Bone marrow (tissue), 2 donors: Measurements from ENCODE around the gene TRIM38.

ENCODE experiments used
- DNase-seq, 2 donors: peaks; one replicate each; lab custom pipeline; 2025; lab: John Stamatoyannopoulos, UW

The TRIM38 gene

DNA sequence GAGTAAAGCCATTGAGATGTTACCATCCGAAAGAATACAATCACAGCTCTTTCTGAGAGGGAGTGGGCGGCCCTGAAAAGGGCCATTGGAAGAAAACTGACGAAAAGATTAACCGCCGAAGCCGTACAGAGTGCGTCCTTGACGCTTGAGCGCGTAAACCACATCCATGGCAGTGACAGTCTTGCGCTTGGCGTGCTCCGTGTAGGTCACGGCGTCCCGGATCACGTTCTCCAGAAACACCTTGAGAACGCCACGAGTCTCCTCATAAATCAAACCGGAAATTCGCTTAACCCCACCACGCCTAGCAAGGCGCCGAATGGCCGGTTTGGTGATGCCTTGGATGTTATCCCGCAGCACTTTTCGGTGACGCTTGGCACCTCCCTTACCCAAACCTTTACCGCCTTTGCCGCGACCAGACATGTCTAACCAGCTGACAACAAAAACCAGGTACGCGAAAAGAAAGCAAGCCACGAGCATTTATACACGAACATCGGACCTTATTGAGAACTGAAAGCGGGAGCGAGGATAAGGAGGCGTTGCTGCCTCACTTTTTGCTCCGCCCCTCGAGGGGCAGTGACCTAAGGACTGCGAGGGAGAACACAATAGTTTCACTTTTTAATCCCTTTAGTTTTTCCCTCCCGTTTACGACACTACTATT is 64.4 kb downstream of the TRIM38 start:
- peak; percentile 61 to 93 for DNase-seq

DNA sequence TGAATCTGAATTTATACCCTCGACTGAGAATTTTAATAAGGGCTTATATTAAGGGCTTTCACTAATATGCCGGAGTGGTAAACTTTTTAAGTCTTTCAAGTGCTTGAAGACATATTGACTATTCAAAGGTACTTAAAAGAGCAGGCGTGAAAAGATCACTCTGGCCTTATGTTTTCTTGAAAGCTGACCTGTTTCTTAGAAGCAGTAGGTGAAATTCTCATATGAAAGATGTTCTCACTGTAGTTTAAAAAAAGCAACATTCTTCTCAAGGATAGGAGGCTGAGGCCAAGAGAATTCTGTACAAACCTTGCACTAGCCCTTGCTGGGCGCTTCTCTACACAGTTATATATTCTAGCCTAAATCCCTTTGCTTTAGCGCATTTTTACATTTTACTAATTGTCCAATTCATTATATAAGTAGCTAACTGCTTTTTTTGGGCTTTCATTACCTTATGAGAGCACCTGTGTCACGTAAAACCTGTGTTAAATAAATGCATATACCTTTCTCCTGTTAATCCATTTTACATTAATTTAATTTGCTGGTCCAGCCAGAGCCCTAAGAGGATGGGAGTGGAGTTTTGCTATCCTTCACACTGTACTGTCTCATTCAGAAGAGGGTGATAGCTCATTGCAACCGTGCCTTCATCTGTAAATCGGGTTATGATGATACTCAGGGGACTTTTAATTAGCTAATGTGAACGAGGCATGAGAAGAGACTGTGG is 65.0 kb downstream of the TRIM38 start:
- no peak for DNase-seq

DNA sequence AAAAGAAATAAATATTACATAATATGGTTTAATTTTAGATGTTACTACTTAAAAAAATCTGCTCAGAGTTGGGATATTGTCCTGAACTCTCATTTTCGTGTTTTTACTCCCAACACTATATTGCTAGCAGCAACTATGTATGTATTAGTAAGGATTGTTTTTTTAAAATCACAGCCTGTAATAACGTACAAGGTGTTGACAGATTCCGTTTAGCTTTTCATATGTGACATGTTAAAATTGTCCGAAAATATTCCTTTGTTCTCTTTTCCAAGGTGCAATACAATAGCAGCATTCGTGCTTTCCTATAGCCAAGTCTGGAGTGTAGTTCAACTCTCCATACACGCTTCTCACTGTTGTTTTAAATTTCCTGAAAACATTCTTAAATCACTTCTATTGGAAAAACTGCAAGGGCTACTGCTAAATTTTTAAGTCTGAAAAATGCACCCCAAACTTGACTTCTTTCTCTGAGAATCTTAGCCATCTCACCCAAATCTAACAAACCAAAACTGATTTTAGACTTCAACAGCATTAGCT is 65.7 kb downstream of the TRIM38 start:
- DNase-seq = no peak

DNA sequence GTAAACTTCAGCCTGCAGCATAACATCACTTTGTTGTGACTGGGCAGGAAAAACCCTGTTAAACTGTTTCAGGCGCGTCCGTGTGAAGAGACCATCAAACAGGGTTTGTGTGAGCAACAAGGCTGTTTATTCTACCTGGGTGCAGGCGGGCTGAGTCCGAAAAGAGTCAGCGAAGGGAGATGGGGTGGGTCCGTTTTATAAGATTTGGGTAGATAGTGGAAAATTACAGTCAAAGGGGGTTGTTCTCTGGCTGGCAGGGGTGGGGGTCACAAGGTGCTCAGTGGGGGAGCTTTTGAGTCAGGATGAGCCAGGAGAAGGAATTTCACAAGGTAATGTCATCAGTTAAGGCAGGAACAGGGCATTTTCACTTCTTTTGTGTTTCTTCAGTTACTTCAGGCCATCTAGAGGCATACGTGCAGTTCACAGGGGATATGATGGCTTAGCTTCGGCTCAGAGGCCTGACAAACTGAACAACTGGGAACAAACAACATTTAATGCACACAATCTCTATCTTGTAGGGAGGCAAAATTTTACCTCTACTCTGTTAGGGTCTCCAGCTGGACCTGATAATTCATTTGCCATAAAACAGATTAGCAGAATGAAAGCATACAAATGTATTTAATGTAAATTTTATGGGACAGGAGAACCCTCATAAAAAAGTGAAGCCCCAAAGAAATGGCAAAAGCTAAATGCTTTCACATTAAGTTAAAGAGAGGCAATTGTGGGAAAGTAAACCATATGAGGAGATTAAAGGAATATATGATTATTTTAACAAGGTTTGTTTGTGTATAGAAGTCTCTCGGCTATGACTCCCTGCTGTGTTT is 66.4 kb downstream of the TRIM38 start:
- no peak for DNase-seq

DNA sequence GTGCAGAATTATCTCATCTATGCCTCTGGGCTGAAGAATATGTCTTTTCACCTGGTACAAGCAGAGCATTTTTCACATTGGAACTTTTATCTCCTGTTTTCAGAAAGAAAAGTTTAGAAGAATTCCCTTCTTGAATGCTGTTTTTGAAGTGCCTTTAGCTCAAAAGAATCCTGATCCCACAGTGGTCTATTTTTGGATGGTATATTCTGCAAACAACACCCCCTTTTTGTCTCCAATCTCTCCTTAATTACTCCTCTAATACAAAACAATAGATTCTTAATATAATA is 66.9 kb downstream of the TRIM38 start:
- no peak for DNase-seq

DNA sequence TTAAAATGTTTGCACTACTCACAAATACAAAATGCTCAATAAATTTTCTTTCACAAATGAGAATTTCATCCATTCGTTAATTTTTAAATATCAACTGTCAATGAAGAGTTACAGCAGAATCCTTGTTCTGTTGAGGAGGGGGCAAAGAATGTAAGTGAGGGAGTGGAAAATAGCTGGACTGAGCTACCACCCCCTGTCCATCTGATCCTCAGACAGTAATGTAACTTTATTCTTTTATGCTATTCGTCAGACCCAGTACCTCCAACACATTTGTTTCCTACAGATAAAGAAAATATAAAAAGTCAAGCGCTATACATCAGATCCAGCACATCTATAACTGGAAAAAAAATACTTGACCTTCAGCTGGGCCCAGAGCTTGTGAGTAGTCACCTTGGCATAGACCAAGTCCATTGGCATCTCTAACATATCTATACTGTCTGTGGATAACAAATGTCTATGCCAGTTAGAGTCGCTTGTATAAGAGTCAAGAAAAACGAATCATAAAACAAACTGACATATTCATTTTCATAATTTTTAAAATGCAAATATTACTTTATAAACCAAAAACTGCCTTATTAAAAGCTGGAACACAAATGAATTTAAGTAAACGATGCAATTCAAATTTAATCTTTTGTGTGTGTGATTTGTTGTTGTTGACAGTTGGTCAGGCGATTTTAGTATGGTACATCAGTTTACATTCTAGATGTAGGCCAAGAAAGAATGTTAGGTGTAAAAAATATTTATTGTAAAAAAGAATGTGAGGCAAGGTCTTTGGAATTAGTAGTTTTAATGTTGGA is 67.5 kb downstream of the TRIM38 start:
- DNase-seq = no peak

DNA sequence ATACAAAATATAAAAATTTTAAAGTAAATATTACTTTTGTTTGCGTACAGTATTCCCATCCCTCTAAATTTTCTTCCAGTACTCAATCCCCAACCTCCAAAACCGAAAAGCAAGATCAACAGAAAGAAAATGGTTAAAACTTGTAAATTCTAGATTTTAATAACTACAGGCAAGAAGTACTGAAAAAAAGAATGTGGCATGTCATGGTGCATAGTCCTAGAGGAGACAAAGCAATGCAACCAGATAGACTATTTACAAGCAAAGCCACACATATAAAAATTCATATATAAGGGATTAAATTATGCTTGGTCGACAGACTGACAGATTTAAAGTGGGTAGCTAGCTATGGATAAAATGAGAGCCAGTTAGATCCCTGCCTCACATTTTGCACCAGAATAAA is 68.1 kb downstream of the TRIM38 start:
- DNase-seq = no peak

DNA sequence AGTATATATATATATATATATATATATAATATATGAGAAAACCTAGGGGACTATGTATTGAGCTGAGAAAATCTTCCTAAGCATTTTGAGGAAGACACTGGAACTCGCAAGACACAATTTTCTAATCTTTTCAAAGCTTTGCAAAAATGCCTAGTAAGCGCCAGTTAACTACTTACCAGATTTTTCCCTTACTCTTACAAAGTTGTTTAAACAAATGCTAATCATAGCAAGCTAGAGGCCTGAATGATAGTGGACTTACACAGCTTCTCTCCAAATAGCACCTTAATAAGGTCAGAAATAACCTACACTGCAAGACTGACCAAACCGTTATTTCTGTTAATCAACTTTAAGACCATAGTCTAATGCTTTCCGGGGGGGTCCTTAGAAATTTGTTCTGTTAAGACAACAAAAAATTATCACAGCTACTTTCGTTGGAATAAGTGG is 68.6 kb downstream of the TRIM38 start:
- DNase-seq = no peak

DNA sequence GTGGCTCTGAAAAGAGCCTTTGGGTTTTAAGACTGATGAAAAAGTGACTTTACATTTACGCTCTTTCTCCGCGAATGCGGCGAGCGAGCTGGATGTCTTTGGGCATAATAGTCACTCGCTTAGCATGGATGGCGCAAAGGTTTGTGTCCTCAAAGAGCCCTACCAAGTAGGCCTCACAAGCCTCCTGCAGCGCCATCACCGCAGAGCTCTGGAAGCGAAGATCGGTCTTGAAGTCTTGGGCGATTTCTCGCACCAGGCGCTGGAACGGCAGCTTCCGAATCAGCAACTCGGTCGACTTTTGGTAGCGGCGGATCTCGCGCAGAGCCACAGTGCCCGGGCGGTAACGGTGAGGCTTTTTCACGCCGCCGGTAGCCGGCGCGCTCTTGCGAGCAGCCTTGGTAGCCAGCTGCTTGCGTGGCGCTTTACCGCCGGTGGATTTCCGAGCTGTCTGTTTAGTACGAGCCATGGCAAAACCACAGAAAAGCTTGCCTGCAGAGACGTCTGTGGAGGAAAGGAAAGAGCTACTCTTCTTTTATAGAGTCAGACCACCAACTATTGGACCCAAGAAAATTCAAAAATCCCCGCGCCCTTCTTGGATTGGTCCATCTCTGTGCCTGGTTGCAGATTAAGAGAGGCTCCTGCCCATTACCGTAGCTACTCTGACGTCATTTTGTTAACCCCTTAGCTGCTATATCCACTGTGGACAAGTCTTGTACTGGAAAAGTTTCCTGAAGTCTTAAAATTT is 69.2 kb downstream of the TRIM38 start:
- DNase-seq = peak; percentile 47 to 89

DNA sequence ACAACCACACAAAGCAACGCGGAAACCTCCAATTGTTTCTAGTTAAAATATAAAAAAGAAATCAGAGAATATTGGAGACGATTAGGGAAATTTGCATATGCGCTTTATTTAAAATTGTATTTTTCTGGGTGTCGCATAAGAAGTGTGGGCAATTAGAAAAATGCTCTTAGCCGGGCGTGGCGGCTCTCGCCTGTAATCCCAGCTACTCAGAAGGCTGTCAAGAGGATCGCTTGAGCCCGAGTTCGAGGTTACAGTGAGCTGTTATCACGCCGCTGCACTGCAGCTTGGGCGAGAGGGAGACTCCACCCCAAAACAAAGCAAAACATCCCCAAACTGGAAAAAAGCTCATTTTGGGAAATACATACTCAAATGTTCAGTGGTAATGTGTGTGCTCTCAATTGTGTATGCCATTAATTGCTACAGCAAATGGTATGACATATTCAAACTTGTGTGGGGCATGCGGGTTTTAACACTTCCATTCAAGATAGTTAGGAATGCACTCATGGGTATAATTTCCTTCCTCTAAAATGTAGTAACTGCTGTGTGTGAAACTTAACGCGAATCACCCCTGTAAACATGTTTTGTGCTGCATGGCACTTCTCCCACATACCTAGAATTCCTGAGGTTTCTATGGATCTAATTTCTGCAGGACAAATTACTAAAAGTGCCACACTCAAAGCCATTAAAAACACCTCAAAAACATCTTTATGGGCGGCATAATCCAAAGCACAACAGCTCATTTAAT is 69.9 kb downstream of the TRIM38 start:
- no peak for DNase-seq

DNA sequence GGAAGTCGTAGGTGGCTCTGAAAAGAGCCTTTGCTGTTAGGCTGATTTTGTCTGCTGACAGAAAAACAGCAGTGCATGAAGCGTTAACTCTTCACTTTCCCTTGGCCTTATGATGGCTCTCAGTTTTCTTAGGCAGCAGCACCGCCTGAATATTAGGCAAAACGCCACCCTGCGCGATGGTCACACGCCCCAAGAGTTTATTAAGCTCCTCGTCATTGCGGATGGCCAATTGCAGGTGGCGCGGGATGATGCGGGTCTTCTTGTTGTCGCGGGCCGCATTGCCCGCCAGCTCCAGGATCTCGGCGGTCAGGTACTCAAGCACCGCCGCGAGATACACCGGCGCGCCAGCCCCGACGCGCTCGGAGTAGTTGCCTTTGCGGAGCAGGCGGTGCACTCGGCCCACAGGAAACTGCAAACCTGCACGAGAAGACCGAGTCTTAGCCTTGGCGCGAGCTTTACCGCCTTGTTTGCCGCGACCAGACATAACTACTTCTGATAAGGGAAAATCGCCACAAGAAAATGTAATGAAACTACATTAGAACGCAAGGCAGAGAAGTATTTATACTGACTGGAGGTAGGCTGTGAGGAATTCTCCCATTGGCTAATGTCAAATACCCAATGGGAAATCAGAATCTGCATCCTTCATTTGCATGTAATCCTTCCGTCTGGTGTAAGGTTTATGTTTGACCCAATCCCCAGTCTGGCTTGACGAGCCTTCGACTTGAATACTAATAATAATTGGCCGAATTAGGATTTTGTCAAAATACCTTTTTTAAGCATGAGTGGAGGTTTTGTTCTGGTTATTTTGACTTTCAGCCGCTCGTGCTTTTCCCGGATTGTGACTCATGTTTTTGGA is 70.7 kb downstream of the TRIM38 start:
- DNase-seq = peak; percentile 49 to 95

DNA sequence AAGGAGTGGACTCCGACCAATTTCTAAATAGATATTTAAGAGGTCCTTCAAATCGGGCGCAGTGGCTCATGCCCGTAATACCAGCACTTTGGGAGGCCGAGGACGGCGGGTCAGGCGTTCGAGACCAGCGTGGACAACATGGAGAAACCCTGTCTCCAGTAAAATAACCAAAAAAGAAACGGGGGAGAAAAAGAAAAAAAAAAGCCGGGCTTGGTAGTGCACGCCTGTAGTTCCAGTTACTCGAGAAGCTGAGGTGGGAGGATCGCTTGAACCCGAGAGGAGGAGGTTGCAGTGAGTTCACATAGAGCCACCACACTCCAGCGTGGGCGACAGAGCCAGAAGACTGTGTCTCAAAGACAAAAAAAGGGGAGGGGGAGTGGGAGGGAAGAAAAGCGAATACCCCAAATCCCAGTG is 71.3 kb downstream of the TRIM38 start:
- DNase-seq = peak in 1 of 2 donors; percentile 20

DNA sequence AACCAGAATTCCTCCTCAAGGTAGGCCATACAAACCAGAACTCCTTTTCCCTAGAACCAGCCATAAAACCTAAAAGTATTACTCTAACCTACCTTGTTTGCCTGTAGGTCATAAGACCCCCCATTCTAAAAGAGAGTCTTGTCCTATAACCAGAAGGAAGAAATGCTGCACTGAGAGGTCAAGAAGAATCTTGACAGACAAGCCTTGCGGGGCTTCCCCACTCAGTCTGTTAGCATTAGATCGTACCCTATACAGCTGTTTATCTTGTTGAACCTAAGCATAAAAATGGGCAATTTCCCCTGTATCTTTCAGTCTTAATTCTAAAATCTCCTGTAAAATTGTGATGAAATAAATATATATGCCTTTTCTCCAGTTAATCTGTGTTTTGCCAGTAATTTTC is 72.3 kb downstream of the TRIM38 start:
- no peak for DNase-seq
